GM12872 (cell line): ENCODE measurements around the gene QRICH2.

Source experiments
- TF ChIP-seq, protein P1 (sequence below): IDR thresholded peaks from 3 replicates; pipeline ENCODE4 v1.5.1; 2011; ENCODE audit warnings: low read depth, mild to moderate bottlenecking, low read length, moderate library complexity; ENCODE audit not compliant: insufficient read depth

The QRICH2 gene

DNA sequence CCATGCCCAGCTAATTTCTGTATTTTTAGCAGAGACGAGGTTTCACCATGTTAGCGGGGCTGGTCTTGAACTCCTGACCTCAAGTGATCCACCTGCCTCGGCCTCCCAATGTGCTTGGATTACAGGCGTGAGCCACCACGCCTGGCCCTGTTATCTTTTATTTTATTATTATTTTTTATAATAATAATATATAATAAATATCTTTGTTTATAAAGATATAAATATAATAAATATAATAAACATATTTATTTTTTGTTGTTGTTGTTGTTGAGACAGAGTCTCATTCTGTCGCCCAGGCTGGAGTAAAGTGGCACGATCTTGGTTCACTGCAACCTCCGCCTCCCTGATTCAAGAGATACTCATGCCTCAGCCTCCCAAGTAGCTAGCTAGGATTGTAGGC, 60.8 kb downstream of the QRICH2 start:
- TF ChIP-seq, protein P1, sequence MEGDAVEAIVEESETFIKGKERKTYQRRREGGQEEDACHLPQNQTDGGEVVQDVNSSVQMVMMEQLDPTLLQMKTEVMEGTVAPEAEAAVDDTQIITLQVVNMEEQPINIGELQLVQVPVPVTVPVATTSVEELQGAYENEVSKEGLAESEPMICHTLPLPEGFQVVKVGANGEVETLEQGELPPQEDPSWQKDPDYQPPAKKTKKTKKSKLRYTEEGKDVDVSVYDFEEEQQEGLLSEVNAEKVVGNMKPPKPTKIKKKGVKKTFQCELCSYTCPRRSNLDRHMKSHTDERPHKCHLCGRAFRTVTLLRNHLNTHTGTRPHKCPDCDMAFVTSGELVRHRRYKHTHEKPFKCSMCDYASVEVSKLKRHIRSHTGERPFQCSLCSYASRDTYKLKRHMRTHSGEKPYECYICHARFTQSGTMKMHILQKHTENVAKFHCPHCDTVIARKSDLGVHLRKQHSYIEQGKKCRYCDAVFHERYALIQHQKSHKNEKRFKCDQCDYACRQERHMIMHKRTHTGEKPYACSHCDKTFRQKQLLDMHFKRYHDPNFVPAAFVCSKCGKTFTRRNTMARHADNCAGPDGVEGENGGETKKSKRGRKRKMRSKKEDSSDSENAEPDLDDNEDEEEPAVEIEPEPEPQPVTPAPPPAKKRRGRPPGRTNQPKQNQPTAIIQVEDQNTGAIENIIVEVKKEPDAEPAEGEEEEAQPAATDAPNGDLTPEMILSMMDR: no peak

DNA sequence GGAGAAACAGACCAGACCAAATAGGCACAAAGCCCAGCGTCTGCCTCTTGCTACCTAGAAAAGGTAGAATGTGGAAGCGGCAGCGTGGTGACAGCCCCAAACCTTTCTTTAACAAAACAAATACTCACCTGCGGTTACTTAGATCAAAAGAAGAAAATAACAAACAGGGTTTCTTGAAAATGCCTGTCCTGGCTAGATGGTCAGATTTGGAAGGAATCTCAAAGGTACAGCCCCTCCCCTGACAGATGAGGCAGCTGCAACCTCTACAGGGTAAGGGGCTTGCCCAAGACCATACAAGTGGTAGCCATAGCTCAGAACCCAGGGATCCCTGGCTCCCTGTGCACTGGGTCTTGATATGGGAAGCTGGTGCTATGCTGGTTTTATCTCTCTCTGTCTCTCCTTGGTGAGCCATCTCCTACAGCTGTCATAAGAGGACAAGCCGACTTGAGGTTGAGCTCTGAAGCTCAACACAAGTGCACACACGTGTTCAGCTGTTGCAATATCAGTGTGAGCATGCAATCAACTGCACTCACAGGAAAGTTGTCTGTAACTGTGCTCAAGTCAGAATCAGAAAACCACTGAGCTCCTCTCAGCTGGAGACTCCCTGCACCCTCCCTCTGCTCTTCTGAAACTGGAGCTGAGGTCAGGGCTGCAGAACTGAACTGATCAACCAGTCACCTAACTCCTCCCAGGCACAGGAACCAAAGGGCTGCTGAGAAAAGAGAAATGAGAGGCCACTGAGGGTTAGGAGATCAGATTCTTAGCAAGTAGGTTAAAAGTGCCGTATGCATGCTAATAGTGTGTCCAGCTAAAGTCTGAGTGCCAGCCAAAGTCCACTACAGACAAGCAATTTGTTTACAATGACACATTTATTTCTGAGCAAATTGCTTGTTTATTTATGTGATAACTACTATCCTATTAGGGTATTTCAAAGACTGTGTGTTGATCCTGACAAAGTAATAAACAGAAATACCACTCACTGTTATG, 61.7 kb downstream of the QRICH2 start:
- TF ChIP-seq, protein P1: no peak

DNA sequence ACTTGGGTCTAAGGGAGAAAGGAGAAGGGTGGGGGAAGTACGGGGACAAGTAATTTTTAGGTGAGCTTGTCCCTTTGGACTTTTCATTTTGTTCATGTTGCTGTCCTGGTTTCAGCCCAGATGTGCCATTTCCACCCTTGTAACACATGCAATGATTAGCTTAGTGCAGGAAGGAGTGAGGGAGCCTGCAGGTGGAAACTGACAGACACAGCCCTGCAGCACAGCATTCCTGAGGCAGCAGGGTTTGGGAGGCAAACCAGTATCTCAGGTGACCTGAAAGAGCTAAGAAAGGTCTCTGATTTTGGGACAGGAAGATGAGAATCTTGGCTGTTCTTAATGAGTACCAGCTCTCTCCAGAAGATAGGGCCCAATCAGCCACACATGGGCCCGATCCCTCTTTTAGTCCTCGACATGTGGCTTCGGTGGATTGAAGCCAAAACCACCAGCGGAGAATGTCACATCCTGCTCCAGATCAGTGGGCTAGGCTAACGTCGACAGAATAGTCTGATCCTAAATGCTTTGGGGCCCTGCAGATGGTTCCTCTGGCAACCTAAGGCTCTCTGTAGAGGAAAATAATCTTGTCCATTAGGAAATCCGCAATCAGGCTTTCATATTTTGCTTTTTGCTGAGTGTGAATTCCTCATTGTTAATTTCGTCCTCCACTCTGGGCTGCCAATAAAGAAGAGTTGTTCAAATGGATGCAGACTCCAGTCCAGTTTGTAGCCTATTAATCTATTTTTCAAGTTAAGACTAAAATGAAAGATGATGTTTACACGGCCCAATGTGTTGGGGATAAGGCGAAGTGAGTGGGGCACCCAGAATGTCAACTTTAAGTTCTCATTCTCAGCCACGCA, 64.0 kb downstream of the QRICH2 start:
- TF ChIP-seq, protein P1: no peak

DNA sequence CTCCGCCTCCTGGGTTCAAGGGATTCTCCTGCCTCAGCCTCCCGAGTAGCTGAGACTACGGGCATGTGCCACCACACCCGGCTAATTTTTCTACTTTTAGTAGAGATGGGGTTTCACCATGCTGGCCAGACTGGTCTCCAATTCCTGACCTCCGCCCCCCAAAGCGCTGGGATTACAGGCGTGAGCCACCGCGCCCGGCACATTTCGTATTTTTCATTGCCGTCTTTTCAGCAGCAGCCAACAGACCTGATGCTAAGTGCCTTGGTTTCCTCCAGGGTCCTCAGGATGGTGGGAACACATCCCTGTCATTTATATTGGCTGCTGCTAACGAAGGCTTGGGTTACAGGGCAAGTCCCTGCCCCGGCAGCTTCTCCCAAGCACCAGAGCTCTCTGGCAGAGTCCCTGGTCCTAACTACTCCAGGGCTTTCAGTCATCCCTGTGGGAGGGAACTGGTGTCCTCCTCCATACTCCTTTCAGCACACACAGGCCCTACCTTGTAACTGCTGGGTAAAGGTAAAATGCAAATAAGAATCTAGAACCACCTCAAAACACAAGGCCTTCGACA, 66.3 kb downstream of the QRICH2 start:
- TF ChIP-seq, protein P1: no peak

DNA sequence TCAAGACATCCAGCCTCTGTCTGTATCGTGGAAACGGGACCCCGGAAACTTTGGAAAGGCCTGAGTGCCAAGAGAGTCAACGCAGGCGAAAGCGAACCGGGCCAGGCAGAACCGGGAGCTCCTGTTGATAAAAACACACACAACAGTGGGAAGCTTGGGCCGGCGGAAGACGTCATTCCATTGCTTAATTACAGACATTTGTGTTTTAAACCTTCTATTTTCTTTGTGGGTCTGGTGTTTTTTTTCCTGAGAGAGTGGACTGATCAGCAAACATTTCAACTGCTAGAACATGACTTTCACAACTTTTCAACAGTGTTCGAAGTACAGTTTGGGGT, 66.9 kb downstream of the QRICH2 start:
- TF ChIP-seq, protein P1: no peak

DNA sequence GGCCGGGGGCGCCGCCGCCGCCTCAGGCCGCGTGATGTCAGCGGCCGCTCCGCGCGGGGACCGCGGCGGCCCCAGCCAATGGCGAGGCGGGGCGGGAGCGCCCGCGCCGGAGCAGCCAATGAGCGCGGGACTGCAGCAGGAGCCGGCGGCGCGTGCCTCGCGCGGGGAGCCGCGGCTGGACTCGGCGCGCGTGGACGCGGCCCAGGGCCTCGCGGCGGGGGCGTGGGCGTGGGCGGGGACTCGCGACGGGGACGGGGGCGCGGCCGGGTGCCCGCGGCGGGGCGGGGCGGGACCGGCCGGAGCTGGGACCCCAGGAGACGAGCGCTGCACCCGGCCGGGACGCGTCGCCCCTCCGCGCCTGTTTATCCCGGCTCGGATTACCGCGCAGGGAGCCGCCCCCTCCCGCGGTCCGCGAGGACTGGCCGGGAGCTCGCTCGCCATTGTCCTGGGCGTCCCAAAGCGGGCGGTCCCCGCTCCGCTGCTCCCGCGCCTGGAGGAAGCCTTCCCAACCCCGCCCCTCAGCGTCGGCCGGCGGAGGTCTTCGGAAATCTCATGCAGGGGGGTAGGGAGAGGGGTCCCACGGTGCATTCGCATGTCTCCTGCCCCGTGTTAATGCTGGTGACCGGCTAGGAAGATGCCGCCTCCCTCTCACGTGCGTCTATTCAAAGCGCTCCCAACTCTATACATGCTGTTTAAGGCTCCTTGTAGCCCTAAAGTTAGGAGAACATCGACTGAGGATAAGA, 67.4 kb downstream of the QRICH2 start, which contains the start of gene RNF157:
Gene RNF157 (minus strand): TSS at position 33 of the 743 bp plus-strand sequence. CDS start 253 bp downstream, outside the sequence.
- TF ChIP-seq, protein P1: no peak
